ENCODE measurements around the gene ELANE. TPM values are rescaled to one million over a fixed set of nuclear protein-coding genes. Genes with fewer than 3 reads are reported as not detected.

The ELANE gene
- total and polyA plus RNA-seq, 12 donors, result 0.48 to 3.4 (median 1.8) TPM; not detected in 6

- Histone ChIP-seq H3K4me3 (no peak overlapping the region), H3K9me3 (replicated peaks in 1 of 3) (no peaks in the 10 kb centered on the region), H3K27me3 (peaks cover 27% of the 10 kb centered on the region), H3K4me1 (replicated peaks in 1 of 2) (peaks cover 5 to 7% of the 10 kb centered on the region in 2 donors), H3K27ac (no peak overlapping the region), H3K36me3 (replicated peaks in 1 of 2) (no peaks in the 10 kb centered on the region)
- TF ChIP-seq CTCF (IDR thresholded peaks at IDR 0.05) (no peak), POLR2A (IDR thresholded peaks at IDR 0.05) (no peak)
- WGBS, 4 donors, result 62 to 81% (median 76%) methylated on average over 13 to 15 of the region's 15 CpGs
- intact Hi-C loops (cut with DNase I), result no loop called here
- no peak for DNase-seq
Observed at GRCh38 chr19:824885-825284, 27.2 kb upstream of the ELANE start.

GRCh38 chr19:825897-826644 is 26.0 kb upstream of the ELANE start:
- no peak for DNase-seq
- WGBS, 4 donors, result 74 to 84% (median 77%) methylated on average over 19 of the region's 19 CpGs
- Histone ChIP-seq H3K9me3 (replicated peaks in 1 of 3) (no peaks in the 10 kb centered on the region), H3K36me3 (replicated peaks in 1 of 2) (no peaks in the 10 kb centered on the region), H3K27ac (no peak overlapping the region), H3K4me3 (no peak overlapping the region), H3K4me1 (replicated peaks in 1 of 2) (peaks cover 5 to 7% of the 10 kb centered on the region in 2 donors), H3K27me3 (peaks cover 27% of the 10 kb centered on the region)
- intact Hi-C loops (cut with DNase I), result no loop called here
- TF ChIP-seq CTCF (IDR thresholded peaks at IDR 0.05) (no peak), POLR2A (IDR thresholded peaks at IDR 0.05) (no peak)

GRCh38 chr19:827314-827709 is 24.8 kb upstream of the ELANE start:
- 81 to 94% (median 85%) methylated on average over 7 to 11 of the region's 11 CpGs for WGBS, 4 donors

More at GRCh38 chr19:827314-827709, 24.8 kb upstream of the ELANE start:
- no peak for TF ChIP-seq CTCF (IDR thresholded peaks at IDR 0.05)
- TF ChIP-seq POLR2A (IDR thresholded peaks at IDR 0.05), result no peak
- H3K4me3 ChIP-seq, result no peak overlapping the region
- H3K27me3 ChIP-seq, result peaks cover 16% of the 10 kb centered on the region
- no peak overlapping the region for H3K27ac ChIP-seq
- intact Hi-C loops (cut with DNase I), result no loop called here
- H3K9me3 ChIP-seq (replicated peaks in 1 of 3), result no peaks in the 10 kb centered on the region
- no peaks in the 10 kb centered on the region for H3K36me3 ChIP-seq (replicated peaks in 1 of 2)
- H3K4me1 ChIP-seq (replicated peaks in 1 of 2), result no peaks in the 10 kb centered on the region
- no peak for DNase-seq

Measured in adrenal gland (tissue), 12 donors.